OCI-LY7 (cell line): Measurements from ENCODE around the gene LGR6. TPM values are rescaled to one million over a fixed set of nuclear protein-coding genes. Genes with fewer than 3 reads are reported as not detected.

Experiments
- BruUV-seq: library from RNA; stranded (reverse); fragments of 400-500 nt; replicated peaks from 2 replicates; lab custom pipeline; 2021; lab: Mats Ljungman, UMichigan
- CTCF ChIA-PET: fragments of 300-600 bp; sonication (Branson Sonifier 250); formaldehyde crosslinking; loops from one replicate; lab custom pipeline; 2022; ENCODE audit warnings: antibody characterized with exemption; ENCODE audit not compliant: unreplicated experiment; lab: Charles Lee
- POLR2A ChIA-PET: fragments of 300-600 bp; sonication (Branson Sonifier 250); formaldehyde crosslinking; loops from one replicate; lab custom pipeline; 2022; ENCODE audit warnings: antibody characterized with exemption; lab: Charles Lee
- DNase-seq: peaks from one replicate; pipeline ENCODE4 v3.0.0-alpha.2; 2015; ENCODE audit warnings: low spot score
- H2AFZ ChIP-seq: fragments of 200-600 bp; sonication (generic), shearing (Covaris generic); 2 replicates; pipeline ENCODE4 v1.6.1; 2014; ENCODE audit warnings: mild to moderate bottlenecking, antibody characterized with exemption, low read length, moderate library complexity
- H3K27ac ChIP-seq: fragments of 200-600 bp; sonication (generic); 2 replicates; pipeline ENCODE4 v1.5.1; 2014; ENCODE audit warnings: mixed run types, low read depth, mild to moderate bottlenecking, moderate library complexity, low read length, inconsistent platforms; ENCODE audit not compliant: poor library complexity, severe bottlenecking
- H3K36me3 ChIP-seq: fragments of 200-600 bp; sonication (generic); 2 replicates; pipeline ENCODE4 v1.6.1; 2014; ENCODE audit warnings: mild to moderate bottlenecking, antibody characterized with exemption, low read length, moderate library complexity, mixed read lengths; ENCODE audit not compliant: insufficient read depth
- H3K4me1 ChIP-seq: fragments of 200-600 bp; sonication (generic); 2 replicates; pipeline ENCODE4 v1.5.1; 2014; ENCODE audit warnings: mild to moderate bottlenecking, low read length; ENCODE audit not compliant: insufficient read depth, poor library complexity, severe bottlenecking
- H3K4me2 ChIP-seq: fragments of 200-600 bp; sonication (generic); 2 replicates; pipeline ENCODE4 v1.6.1; 2014; ENCODE audit warnings: mild to moderate bottlenecking, low read length
- H3K4me3 ChIP-seq: fragments of 200-600 bp; sonication (generic); 2 replicates; pipeline ENCODE4 v1.5.1; 2014; ENCODE audit warnings: mild to moderate bottlenecking, low read depth, low read length; ENCODE audit not compliant: poor library complexity, severe bottlenecking
- H3K79me2 ChIP-seq: fragments of 200-600 bp; sonication (generic); 2 replicates; pipeline ENCODE4 v1.6.1; 2016; ENCODE audit warnings: low read depth, mild to moderate bottlenecking, low read length, moderate library complexity, mixed read lengths; ENCODE audit not compliant: insufficient read depth
- H3K9me2 ChIP-seq: fragments of 200-600 bp; sonication (generic); 2 replicates; pipeline ENCODE4 v1.6.1; 2016; ENCODE audit warnings: mild to moderate bottlenecking, low read length, mixed read lengths; ENCODE audit not compliant: insufficient read depth
- H3K9me3 ChIP-seq: fragments of 200-600 bp; sonication (generic); 2 replicates; pipeline ENCODE4 v1.6.1; 2014; ENCODE audit warnings: mild to moderate bottlenecking, mixed run types, low read length, mixed read lengths
- H4K20me1 ChIP-seq: fragments of 200-600 bp; sonication (generic); 2 replicates; pipeline ENCODE4 v1.6.1; 2014; ENCODE audit warnings: mild to moderate bottlenecking, antibody characterized with exemption, low read length, moderate library complexity, mixed read lengths; ENCODE audit not compliant: insufficient read depth
- CTCF ChIP-seq: fragments of 200-600 bp; sonication (generic); conservative IDR thresholded peaks from 2 replicates; pipeline ENCODE4 v1.5.1; 2014; ENCODE audit warnings: mild to moderate bottlenecking, antibody characterized with exemption, low read length, moderate library complexity, mixed read lengths
- EZH2phosphoT487 ChIP-seq: fragments of 200-600 bp; sonication (generic); IDR thresholded peaks from 2 replicates; pipeline ENCODE4 v1.6.1; 2018; ENCODE audit warnings: low read depth, borderline replicate concordance, mild to moderate bottlenecking, mixed run types, antibody characterized with exemption, low read length, moderate library complexity, mixed read lengths
- intact Hi-C: fragments of 100-400 bp; cut with micrococcal nuclease; formaldehyde crosslinking; loops from one replicate; pipeline ENCODE4 v1.10.0; 2022; ENCODE audit not compliant: unreplicated experiment
- total RNA-seq, 2 experiments: library from RNA; depleted of rRNA in 1 of 2; stranded (reverse); fragments of >200 nt in 1 of 2; shearing (Covaris generic) in 1 of 2; gene quantifications; 2 replicates each; pipeline ENCODE4 v1.2.3, GENCODE V29; 2014 to 2022

The LGR6 gene
- total RNA-seq, 2 experiments from 2014 or later = not detected

- ChIA-PET CTCF (no interaction called here), POLR2A (no interaction called here)
- BruUV-seq = no TSS peak
- H3K4me1 ChIP-seq = no peaks in the 10 kb centered on the region
- no peaks in the 10 kb centered on the region for H3K9me2 ChIP-seq
- intact Hi-C loops = no loop called here
- H3K4me2 ChIP-seq = no peak overlapping the region
- no peaks in the 10 kb centered on the region for H3K9me3 ChIP-seq
- no peak overlapping the region for H3K4me3 ChIP-seq
- TF ChIP-seq EZH2phosphoT487 (no peak), CTCF (no peak)
- no peaks in the 10 kb centered on the region for H3K79me2 ChIP-seq
- no peak overlapping the region for H3K27ac ChIP-seq
- H2AFZ ChIP-seq = no peak overlapping the region
- no peaks in the 10 kb centered on the region for H3K36me3 ChIP-seq
- DNase-seq = no peak
- no peaks in the 10 kb centered on the region for H4K20me1 ChIP-seq
These were observed 39.6 kb downstream of the LGR6 start for GRCh38 chr1:202233171-202233570.

DNA sequence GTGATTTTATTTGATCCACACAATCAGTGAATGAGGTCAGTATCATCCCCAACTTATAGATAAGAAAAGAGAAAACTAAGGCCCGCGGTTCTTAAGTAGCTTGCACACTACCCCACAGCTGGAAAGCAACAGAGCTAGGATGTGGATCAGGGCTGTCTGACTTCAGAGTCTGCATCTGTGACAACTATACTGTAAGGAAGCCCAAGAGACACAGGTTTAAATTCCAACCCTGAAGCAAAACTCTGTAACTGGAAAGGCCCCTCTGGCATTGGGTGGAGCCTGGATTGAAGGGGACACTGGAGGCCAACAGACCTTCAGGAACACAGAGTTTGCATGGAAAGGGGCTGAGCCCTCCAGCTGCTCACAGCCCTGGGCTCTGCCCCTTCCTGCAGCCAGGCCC, 40.2 kb downstream of the LGR6 start:
- no peak overlapping the region for H3K4me3 ChIP-seq
- POLR2A ChIA-PET = no interaction called here
- H3K27ac ChIP-seq = no peak overlapping the region
- no peaks in the 10 kb centered on the region for H3K36me3 ChIP-seq
- H4K20me1 ChIP-seq = no peaks in the 10 kb centered on the region
- intact Hi-C loops = no loop called here
- TF ChIP-seq EZH2phosphoT487 (no peak), CTCF (no peak)
- CTCF ChIA-PET = no interaction called here
- no peak overlapping the region for H3K4me2 ChIP-seq
- H3K9me2 ChIP-seq = no peaks in the 10 kb centered on the region
- no peaks in the 10 kb centered on the region for H3K9me3 ChIP-seq
- no peaks in the 10 kb centered on the region for H3K79me2 ChIP-seq
- no peak for DNase-seq
- H2AFZ ChIP-seq = no peak overlapping the region
- BruUV-seq = no TSS peak
- no peaks in the 10 kb centered on the region for H3K4me1 ChIP-seq

GRCh38 chr1:202234331-202235002, 40.9 kb downstream of the LGR6 start:
- Histone ChIP-seq H4K20me1 (no peaks in the 10 kb centered on the region), H3K9me2 (no peaks in the 10 kb centered on the region), H2AFZ (no peak overlapping the region), H3K9me3 (no peaks in the 10 kb centered on the region), H3K79me2 (no peaks in the 10 kb centered on the region), H3K4me3 (no peak overlapping the region), H3K36me3 (no peaks in the 10 kb centered on the region), H3K27ac (no peak overlapping the region), H3K4me1 (no peaks in the 10 kb centered on the region), H3K4me2 (no peak overlapping the region)
- DNase-seq = no peak
- TF ChIP-seq EZH2phosphoT487 (no peak), CTCF (no peak)
- CTCF ChIA-PET = no interaction called here
- intact Hi-C loops = no loop called here
- BruUV-seq = no TSS peak
- POLR2A ChIA-PET = interaction anchor here (0.9 kb wide), 1 partner anchor 79 kb away, joined by 3 read pairs; no protein-coding TSS in a partner anchor
